HL-60 (cell line): ENCODE results near the gene BRMS1.
"Not testable (repeated sequence)": the region's sequence is repeated elsewhere in the genome, so short reads cannot be mapped to it uniquely, and the experiment has no call there.

Source experiments
- DNase-seq, 2 experiments: peaks; one replicate each; pipeline ENCODE4 v3.0.0-alpha.2; 2010 to 2020; ENCODE audit warnings: low read depth in 1 of 2, low spot score in 1 of 2
- H3K27ac ChIP-seq: fragments of 250-450 bp; sonication (Bioruptor Pico); replicated peaks from 2 replicates; pipeline ENCODE4 v1.5.1; 2020; ENCODE audit warnings: mild to moderate bottlenecking, moderate library complexity
- H3K27me3 ChIP-seq: fragments of 250-450 bp; sonication (Bioruptor Pico); 2 replicates; pipeline ENCODE4 v1.5.1; 2021; ENCODE audit warnings: mild to moderate bottlenecking, moderate library complexity; ENCODE audit not compliant: insufficient read depth, poor library complexity, severe bottlenecking
- H3K4me3 ChIP-seq: replicated peaks from 2 replicates; pipeline ENCODE4 v1.5.1; 2011; ENCODE audit warnings: mild to moderate bottlenecking, control low read depth, low read length; ENCODE audit not compliant: insufficient read depth
- GABPA ChIP-seq: IDR thresholded peaks from 2 replicates; pipeline ENCODE4 v1.6.1; 2012; ENCODE audit warnings: low read depth
- POLR2AphosphoS5 ChIP-seq: IDR thresholded peaks from 2 replicates; pipeline ENCODE4 v1.6.1; 2012; ENCODE audit warnings: low read depth
- SPI1 ChIP-seq: IDR thresholded peaks from 2 replicates; pipeline ENCODE4 v1.6.1; 2012; ENCODE audit warnings: low read depth, mild to moderate bottlenecking, borderline replicate concordance
- TF ChIP-seq, protein P1 (sequence below): IDR thresholded peaks from one replicate; pipeline ENCODE4 v1.5.1; 2011; ENCODE audit warnings: low read length, control low read depth, inconsistent platforms; ENCODE audit not compliant: insufficient read depth

BRMS1 gene

DNA sequence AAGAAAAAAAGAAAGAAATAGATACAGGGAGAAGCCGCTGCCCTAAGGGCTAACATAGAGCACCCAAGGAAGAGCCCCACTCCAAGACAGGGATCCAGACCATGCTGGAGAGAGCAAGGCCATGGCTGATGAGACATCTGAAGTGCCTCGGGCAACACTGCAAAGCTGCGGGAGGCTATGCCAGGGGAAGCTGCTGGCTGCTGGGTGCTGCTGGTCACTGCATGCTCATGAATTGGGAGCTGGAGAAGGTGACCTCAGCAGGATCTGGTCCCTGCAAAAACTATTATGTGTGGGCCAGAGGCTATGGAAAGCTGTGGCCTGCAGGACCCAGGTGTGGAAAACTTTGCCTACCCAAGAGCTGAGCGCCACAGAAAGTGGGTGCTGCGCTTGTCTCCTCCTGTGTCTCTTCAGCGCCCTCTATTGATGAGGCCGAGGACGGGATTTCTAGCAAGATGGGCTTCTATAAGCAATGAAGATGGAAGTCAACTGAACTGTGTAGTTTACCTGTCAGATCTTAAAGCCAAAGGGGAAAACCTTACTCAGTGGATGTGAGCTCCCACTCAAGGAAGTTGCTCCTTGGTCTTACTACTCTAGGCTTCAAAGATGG, 44.0 kb upstream of the BRMS1 start:
- TF ChIP-seq, protein P1, sequence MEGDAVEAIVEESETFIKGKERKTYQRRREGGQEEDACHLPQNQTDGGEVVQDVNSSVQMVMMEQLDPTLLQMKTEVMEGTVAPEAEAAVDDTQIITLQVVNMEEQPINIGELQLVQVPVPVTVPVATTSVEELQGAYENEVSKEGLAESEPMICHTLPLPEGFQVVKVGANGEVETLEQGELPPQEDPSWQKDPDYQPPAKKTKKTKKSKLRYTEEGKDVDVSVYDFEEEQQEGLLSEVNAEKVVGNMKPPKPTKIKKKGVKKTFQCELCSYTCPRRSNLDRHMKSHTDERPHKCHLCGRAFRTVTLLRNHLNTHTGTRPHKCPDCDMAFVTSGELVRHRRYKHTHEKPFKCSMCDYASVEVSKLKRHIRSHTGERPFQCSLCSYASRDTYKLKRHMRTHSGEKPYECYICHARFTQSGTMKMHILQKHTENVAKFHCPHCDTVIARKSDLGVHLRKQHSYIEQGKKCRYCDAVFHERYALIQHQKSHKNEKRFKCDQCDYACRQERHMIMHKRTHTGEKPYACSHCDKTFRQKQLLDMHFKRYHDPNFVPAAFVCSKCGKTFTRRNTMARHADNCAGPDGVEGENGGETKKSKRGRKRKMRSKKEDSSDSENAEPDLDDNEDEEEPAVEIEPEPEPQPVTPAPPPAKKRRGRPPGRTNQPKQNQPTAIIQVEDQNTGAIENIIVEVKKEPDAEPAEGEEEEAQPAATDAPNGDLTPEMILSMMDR = peak; percentile 93
- TF ChIP-seq POLR2AphosphoS5 = no peak
- Histone ChIP-seq H3K27ac (no peak overlapping the region), H3K27me3 (peaks cover 2% of the 10 kb centered on the region), H3K4me3 (no peak overlapping the region)
- DNase-seq = peak in 1 of 2 experiments; percentile 83

DNA sequence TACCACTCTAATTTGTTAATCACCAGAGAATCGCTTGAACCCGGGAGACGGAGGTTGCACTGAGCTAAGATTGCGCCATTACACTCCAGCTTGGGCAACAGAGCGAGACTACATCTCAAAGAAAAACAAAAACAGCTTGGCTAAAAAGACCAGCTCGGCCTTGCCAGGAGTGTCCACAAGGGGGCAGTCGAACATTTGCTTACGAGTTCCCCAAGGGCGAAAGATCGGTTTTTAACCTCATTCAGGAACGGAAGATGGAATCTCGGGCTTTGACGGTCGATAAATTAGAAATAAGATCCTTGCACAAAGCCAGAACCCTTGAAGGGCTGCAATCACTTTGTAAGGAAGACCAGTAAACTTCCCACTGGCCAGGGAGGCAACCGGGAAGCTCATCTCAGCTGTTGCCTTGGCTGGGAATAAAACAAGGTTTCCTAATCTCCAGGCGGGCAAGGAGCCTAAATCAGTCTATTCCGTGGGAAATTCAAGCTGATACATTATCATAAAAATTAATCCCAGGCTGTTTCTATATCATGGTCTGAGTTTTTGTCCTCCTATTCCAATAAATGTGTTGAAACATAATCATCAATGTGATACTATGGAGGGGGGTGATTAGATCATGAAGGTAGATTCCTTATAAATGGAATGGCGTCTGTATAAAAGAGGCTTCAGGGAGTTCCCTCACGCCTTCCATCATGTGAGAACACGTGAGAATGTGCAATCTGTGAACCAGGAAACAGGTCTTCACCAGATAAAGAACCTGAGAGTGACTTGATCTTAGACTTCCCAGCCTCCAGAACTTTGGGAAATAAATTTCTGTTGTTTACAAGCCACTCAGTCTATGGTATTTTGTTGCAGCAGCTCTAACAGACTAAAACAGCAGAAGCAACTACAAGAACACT, 41.5 kb upstream of the BRMS1 start:
- peak; percentile 67 to 87 for DNase-seq
- Histone ChIP-seq H3K27ac (no peak overlapping the region), H3K27me3 (peaks cover 2% of the 10 kb centered on the region), H3K4me3 (peak overlapping the region; percentile 18)
- TF ChIP-seq SPI1 = no peak
- TF ChIP-seq GABPA = no peak
- TF ChIP-seq, protein P1 = peak; percentile 95

DNA sequence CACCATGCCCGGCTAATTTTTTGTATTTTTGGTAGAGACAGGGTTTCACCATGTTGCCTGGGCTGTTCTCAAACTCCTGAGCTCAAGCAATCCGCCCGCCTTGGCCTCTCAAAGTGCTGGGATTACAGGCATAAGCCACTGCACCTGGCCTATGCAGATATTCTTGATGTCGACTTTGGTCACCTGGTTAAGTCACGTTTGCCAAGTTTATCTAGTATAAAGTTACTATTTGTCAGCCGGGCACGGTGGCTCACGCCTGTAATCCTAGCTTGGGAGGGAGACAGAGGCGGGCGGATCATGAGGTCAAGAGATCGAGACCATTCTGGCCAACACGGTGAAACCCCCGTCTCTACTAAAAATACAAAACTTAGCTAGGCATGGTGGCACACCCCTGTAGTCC, 39.4 kb upstream of the BRMS1 start:
- not testable (repeated sequence) for H3K27me3 ChIP-seq, DNase-seq, H3K27ac ChIP-seq, H3K4me3 ChIP-seq

DNA sequence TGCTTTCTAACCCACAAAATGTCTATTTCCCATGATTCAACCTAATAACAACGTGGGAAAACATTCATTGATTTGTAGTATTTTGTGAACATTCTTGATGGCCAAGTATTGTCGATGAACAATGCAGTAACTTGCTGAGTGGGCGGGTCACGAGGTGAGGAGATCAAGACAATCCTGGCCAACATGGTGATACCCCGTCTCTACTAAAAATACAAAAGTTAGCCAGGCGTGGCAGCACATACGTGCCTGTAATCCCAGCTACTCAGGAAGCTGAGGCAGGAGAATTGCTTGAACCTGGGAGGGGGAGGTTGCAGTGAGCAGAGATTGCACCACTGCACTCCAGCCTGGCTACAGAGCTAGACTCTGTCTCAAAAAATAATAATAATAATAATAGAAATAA, 35.4 kb upstream of the BRMS1 start:
- H3K27ac ChIP-seq, H3K4me3 ChIP-seq, H3K27me3 ChIP-seq: not testable (repeated sequence)
- DNase-seq = peak in 1 of 2 experiments; percentile 18

DNA sequence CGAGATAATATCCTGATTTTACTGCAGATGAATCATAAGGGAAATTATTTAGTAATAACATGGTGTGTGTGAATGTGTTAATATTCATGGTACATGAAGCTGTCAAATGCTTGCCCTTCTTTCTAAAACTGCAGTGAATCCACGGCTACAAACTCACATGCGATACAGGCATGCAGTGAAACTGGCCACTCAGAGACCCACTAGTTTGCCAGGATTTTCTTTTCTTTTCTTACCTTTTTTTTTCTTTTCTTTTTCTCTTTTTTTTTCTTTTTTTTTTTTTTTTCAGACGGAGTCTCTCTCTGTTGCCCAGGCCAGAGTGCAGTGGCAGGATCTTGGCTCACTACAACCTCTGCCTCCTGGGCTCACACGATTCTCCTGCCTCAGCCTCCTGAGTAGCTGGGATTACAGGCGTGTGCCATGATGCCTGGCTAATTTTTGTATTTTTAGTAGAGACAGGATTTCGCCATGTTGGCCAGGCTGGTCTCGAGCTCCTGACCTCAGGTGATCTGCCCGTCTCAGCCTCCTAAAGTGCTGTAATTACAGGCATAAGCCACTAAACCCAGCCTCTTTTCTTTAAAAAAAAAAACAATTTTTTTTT, 28.9 kb upstream of the BRMS1 start:
- H3K27ac ChIP-seq, DNase-seq, H3K4me3 ChIP-seq, H3K27me3 ChIP-seq: not testable (repeated sequence)

DNA sequence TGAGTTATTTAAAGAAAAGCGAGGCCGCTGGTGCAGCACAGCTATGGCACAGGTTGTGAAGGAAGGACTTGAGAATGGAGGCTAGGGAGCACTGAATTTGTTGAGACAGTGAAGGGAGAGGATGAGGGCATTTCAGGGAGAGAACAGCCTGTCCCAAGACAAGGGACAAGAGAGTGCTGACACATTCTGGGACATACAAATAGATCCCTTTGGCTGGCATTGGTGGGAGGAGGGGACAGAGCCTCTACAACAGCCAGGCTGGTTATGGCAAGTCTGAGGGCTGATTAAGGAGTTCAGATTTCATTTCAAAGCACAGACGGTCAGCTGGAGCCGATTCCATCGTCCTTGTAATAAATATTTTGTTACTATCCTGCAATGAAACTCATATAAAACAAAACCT, 28.4 kb upstream of the BRMS1 start:
- H3K27me3 ChIP-seq = no peaks in the 10 kb centered on the region
- no peak overlapping the region for H3K27ac ChIP-seq
- H3K4me3 ChIP-seq = no peak overlapping the region
- no peak for DNase-seq
- no peak for TF ChIP-seq GABPA
- TF ChIP-seq, protein P1 = no peak
